ENCODE results near the gene TRIO.

- no peak for TF ChIP-seq CTCF (IDR thresholded peaks at IDR 0.05 in 2 of 3, conservative IDR thresholded peaks at IDR 0.05 in 1 of 3; ENCODE audit: borderline replicate concordance in 1 of 3, insufficient read depth in 1 of 3, low read depth in 2 of 3, low read length in 2 of 3)
- no peak for TF ChIP-seq POLR2A (IDR thresholded peaks at IDR 0.05; ENCODE audit: borderline replicate concordance, extremely low read depth, insufficient read depth, insufficient read length)
- no peak for TF ChIP-seq MAX (IDR thresholded peaks at IDR 0.05)
- no peak for TF ChIP-seq RAD21 (IDR thresholded peaks at IDR 0.05; ENCODE audit: low read depth)
- TF ChIP-seq REST (IDR thresholded peaks at IDR 0.05; ENCODE audit: low read depth), result no peak
- TF ChIP-seq POLR2AphosphoS5 (IDR thresholded peaks at IDR 0.05; ENCODE audit: low read depth, low read length), result no peak
- TF ChIP-seq SP1 (IDR thresholded peaks at IDR 0.05; ENCODE audit: low read depth), result no peak
- no peak for TF ChIP-seq ELF1 (IDR thresholded peaks at IDR 0.05; ENCODE audit: borderline replicate concordance, low read depth)
- no peak for TF ChIP-seq FOSL1 (IDR thresholded peaks at IDR 0.05; ENCODE audit: low read depth)
- TF ChIP-seq ZNF274 (IDR thresholded peaks at IDR 0.05; ENCODE audit: low read depth, low read length), result no peak
- TF ChIP-seq EGR1 (IDR thresholded peaks at IDR 0.05; ENCODE audit: low read depth), result no peak
- no peak for TF ChIP-seq SIN3A (IDR thresholded peaks at IDR 0.05; ENCODE audit: low read depth)
- no peak for TF ChIP-seq EZH2 (IDR thresholded peaks at IDR 0.05)
- no peak for TF ChIP-seq TCF7L2 (IDR thresholded peaks at IDR 0.05; ENCODE audit: borderline replicate concordance, extremely low read depth, insufficient read depth, insufficient read length)
These were observed 414.8 kb downstream of the TRIO start for GRCh38 chr5:14557791-14558415.

Data from HCT116 (cell line).